ENCODE measurements around the gene MTUS2.

MTUS2 gene

GRCh38 chr13:28820099-28821051 is at the start of gene MTUS2:
Gene MTUS2 (plus strand): TSS chr13:28820339.
- no peak for DNase-seq

GRCh38 chr13:28778308-28779215 is 41.6 kb upstream of the MTUS2 start:
- no peak for DNase-seq

GRCh38 chr13:28792992-28793391 is 27.1 kb upstream of the MTUS2 start:
- no peak for DNase-seq

- no peak for DNase-seq
Observed at GRCh38 chr13:28794396-28794795, 25.7 kb upstream of the MTUS2 start.

GRCh38 chr13:28796938-28797257 is 23.2 kb upstream of the MTUS2 start:
- no peak for DNase-seq

- no peak for DNase-seq
Observed at GRCh38 chr13:28805193-28805819, 14.8 kb upstream of the MTUS2 start.

- DNase-seq, result no peak
Observed at GRCh38 chr13:28817204-28817603, 2.9 kb upstream of the MTUS2 start.

GRCh38 chr13:28819046-28819730 is 951 bp upstream of the MTUS2 start:
- no peak for DNase-seq

GRCh38 chr13:28819735-28820098 is 422 bp upstream of the MTUS2 start:
- DNase-seq, result peak; percentile 5

- no peak for DNase-seq
Observed at GRCh38 chr13:28822151-28822550, 2.0 kb downstream of the MTUS2 start.

- DNase-seq, result no peak
Observed at GRCh38 chr13:28822801-28823200, 2.7 kb downstream of the MTUS2 start.

- DNase-seq, result no peak
Observed at GRCh38 chr13:28825379-28825778, 5.2 kb downstream of the MTUS2 start.

GRCh38 chr13:28826368-28826767 is 6.2 kb downstream of the MTUS2 start:
- DNase-seq, result no peak

- no peak for DNase-seq
Observed at GRCh38 chr13:28830580-28830979, 10.4 kb downstream of the MTUS2 start.

- DNase-seq, result no peak
Observed at GRCh38 chr13:28831117-28831516, 11.0 kb downstream of the MTUS2 start.

- no peak for DNase-seq
Observed at GRCh38 chr13:28837111-28837510, 17.0 kb downstream of the MTUS2 start.

- no peak for DNase-seq
Observed at GRCh38 chr13:28843639-28844038, 23.5 kb downstream of the MTUS2 start.

- DNase-seq, result no peak
Observed at GRCh38 chr13:28849441-28849840, 29.3 kb downstream of the MTUS2 start.

- DNase-seq, result no peak
Observed at GRCh38 chr13:28850226-28850625, 30.1 kb downstream of the MTUS2 start.

GRCh38 chr13:28851422-28851821 is 31.3 kb downstream of the MTUS2 start:
- DNase-seq, result no peak

- DNase-seq, result no peak
Observed at GRCh38 chr13:28854657-28855056, 34.5 kb downstream of the MTUS2 start.

- no peak for DNase-seq
Observed at GRCh38 chr13:28856287-28856686, 36.1 kb downstream of the MTUS2 start.

- no peak for DNase-seq
Observed at GRCh38 chr13:28859069-28859468, 38.9 kb downstream of the MTUS2 start.

All from NCI-H1048 (cell line).